OCI-M2 (cell line): ENCODE measurements around the gene KLK14.

Source experiments
- DNase-seq: peaks from one replicate; lab custom pipeline; 2025; ENCODE audit not compliant: unreplicated experiment; lab: John Stamatoyannopoulos, UW

Gene KLK14

DNA sequence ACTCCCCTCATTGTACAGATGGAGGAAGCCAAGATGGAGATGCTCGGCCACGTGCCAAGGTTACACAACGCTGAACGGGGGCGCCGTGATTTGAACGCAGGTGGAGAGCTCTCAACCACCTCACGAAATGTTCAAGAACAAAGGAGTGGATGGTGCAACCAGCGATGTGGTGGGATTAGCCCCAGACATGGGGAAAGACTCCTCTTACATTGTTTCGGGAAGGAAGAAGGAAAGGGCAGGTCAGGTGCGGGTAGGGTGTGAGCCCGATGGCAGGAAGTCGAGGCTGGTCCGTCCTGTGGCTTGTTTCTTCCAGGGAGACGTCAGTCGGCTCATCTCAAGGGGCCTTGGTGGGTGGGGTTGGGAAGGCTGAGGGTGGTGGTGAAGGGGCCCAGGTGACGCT, 7.1 kb upstream of the KLK14 start:
- DNase-seq, result no peak

- no peak for DNase-seq
Measured at GRCh38 chr19:51086153-51086850, 3.6 kb upstream of the KLK14 start.

DNA sequence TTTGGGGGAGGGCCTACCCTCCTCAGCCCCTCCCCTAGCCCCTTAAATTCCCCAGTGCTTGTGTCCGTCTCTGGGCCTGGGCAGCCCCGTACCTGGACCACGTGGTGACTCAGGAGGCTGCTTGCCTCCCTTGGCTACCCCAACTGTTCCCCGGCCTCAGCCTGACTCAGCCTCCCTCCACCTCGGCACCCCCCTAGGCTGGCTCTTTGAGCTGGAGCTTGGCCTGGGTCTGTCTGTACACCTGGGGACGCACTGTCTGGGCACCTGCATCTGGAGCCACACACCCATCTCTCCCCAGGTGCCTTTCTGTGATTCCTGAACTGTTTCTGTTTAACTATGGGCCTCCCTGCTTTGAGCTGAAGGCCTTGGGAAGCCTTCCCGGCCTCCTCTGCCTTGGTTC, 1.8 kb upstream of the KLK14 start:
- no peak for DNase-seq

- DNase-seq, result no peak
Measured at GRCh38 chr19:51083783-51084182, 1.1 kb upstream of the KLK14 start.

GRCh38 chr19:51083181-51083580, 494 bp upstream of the KLK14 start:
- DNase-seq, result no peak

DNA sequence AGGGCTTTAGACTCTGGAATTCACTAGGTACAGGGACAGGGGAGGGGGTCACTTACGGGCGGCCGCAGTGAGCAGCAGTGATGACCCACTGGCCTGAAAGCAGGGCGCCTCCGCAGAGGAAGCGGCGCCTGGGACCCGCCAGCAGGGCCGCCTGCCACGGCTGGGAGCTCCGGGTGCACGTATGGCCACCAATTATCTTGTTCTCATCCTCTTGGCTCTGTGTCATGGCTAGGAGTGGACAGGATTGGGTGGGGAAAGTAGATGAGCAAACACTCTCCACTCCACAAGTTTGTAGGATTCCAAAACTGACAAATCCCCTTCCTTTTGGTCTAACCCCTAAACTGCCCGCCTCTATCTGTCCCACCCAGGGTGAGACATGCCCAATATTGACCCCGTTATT, 1.2 kb downstream of the KLK14 start:
- no peak for DNase-seq

GRCh38 chr19:51079481-51080110, 3.1 kb downstream of the KLK14 start:
- no peak for DNase-seq

DNA sequence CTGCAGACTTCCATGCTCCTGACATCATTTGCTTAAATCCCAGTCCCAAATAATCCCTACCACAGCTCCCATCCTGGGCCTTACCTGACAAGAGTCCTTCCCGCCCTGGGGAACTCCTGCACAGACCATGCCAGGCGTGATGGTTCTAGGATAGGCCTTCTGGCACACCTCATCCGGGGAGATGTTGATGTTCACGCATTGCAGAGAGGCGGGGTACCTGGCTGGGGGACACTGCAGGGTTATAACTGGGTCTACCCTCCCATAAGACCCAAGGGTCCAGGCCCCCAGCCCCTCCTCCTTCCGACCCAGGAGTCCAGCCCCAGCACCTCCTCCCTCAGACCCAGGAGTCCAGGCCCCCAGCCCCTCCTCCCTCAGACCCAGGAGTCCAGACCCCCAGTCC, 4.0 kb downstream of the KLK14 start:
- DNase-seq, result no peak

DNA sequence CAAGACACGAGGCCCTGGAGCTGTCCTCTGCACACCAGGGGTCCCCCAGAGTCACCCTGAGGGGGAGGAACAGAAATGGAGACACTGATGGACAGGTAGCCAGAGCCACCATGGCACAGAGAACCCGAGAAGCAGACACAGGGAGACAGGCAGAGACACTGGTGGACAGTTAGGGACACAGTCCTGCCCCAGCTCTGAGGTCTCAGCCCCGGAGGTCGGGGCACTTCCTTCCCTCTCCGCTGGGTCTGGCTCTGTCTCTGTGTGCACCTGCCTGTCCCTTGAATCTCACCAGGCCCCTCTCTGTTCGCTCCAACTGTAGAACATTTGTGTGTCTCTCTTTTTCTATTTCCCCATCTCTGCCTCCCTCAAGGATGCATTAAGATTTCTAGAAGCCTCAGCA, 4.6 kb downstream of the KLK14 start:
- no peak for DNase-seq

GRCh38 chr19:51076631-51077213, 6.0 kb downstream of the KLK14 start:
- DNase-seq, result no peak

DNA sequence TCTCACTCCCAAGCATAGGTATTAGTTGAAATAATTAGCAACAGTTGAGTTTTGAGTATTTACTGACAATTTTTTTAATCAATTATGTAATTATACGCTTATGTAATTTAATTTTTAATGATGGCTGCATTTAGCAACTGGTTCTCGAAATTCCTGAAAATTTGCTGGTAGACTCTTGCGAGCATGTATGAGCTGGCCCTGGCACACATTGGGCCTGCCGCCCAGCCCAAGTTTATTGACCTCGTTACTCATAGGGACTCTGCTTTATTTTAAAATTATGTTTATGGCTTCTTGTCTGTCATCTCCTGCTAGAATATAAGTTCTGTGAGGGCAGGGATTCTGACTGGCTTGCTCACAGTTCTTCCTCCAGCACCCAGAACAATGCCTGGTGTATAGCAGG, 6.7 kb downstream of the KLK14 start:
- DNase-seq, result no peak

- no peak for DNase-seq
Measured at GRCh38 chr19:51071095-51071405, 11.6 kb downstream of the KLK14 start.

GRCh38 chr19:51070334-51071094, 12.2 kb downstream of the KLK14 start:
- no peak for DNase-seq

GRCh38 chr19:51066393-51067186, 16.1 kb downstream of the KLK14 start:
- no peak for DNase-seq

DNA sequence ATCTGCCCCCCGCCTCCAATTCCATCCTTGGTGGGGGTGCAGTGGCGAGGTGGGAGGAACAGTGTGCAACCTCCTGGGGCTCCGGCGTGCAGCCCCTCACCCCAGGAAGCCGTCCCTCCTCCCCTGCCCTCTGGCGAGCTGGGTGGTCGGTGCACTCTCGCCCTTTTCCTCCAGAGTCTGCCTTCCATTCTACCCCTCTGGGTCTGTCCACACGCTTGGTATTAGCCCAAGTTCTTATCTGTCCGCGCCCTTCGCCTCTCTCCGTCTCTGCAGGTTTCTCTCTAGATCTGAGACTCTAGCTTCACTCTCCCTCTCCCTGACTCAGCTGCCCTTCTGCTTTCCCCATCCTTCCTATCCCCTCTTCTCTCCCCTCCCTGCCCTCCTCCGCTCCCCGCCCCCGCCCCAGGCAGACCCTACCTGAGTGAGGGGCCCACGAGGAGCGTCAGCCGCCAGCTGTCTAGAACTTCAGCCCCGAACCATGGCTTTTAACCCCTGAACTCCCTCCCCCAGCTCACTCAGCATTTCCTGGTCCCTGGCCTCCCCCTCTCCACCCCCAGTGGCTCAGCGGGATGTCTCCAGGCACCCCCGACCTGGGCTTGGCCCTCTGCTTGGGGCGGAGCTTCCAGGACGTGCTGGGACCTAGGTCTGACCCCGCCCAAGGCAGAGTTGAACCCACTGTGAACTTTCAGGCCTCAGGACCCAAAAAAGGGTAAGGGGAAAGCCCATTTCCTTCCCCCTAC, 17.3 kb downstream of the KLK14 start:
- no peak for DNase-seq

DNA sequence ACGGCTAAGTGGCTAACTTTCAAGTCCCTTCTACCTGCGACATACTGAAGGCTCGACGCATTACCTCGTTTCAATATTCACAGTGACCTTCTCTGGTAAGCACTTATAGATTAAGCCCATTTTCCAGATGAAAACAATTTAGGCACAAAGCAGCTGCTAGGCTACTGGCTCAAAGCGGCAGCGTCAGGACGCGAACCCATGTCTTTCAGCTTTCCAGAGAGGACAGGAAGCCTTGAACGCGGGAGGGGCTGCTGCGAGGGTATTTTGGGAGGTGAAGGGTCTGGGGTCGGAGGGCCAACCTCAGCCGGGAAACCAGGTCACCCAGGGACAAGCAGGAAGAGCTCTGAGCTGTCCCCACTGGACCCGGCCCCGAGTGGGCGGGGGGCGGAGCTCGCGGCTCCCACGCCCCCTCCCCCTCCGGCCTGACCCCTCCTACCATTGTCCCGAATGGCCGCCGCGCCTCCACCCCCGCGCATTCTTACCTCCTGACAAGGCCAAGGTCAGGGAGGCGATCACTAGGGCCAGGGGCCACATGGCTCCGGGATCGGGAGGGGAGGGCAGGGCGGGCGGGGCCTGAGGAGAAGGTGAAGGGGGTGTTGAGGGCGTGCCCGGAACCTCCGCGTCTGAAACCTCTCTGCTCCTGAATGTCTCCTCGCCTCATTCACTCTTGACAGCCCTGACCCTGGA, 18.0 kb downstream of the KLK14 start, which contains the start of gene KLK13:
KLK13 (minus strand) TSS at position 559 of the 687 bp plus-strand sequence; CDS start at position 534, 25 bp downstream.
- DNase-seq, result no peak

DNA sequence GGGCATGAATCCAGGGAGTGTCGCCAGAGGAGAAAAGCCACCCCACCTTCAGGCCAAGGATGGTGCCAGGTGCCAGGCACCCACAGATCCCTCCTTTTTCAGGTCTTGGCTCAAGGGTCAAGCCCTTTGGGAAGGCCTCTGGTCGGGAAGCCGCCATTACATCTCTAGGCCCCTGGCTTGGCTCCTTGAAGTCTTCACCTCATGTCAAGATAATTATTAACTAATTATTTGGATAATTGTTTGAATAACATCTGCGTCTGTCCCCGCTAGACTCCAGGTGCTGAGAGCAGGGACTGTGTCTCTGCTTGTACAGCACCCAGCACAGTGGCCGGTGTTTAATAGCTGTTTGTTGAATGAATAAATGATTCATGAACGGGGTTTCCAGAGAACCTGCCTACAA, 19.0 kb downstream of the KLK14 start:
- DNase-seq, result no peak

GRCh38 chr19:51060973-51061372, 21.7 kb downstream of the KLK14 start:
- DNase-seq, result no peak

GRCh38 chr19:51060336-51060735, 22.4 kb downstream of the KLK14 start:
- DNase-seq, result no peak

GRCh38 chr19:51059715-51060114, 23.0 kb downstream of the KLK14 start:
- no peak for DNase-seq
